Activated effector memory CD4-positive, alpha-beta T cell treated with anti-CD3 and anti-CD28 coated beads, Interleukin-2, amount 50 U/mL, for 16 hours (primary cell): ENCODE measurements around the gene HMCN1.

Experiments used
- DNase-seq: peaks from one replicate; pipeline ENCODE4 v3.0.0-alpha.2; 2020

HMCN1 gene

GRCh38 chr1:185733818-185734735 is at the start of gene HMCN1:
TSS of gene HMCN1 (plus strand) at chr1:185734391. CDS start at chr1:185734780, 389 bp downstream.
- peak; percentile 64 for DNase-seq

- no peak for DNase-seq
Measured at GRCh38 chr1:185686821-185687778, 47.1 kb upstream of the HMCN1 start.

GRCh38 chr1:185690527-185690926 is 43.7 kb upstream of the HMCN1 start:
- DNase-seq = no peak

GRCh38 chr1:185693654-185694053 is 40.5 kb upstream of the HMCN1 start:
- no peak for DNase-seq

- DNase-seq = peak; percentile 64
Measured at GRCh38 chr1:185694081-185694480, 40.1 kb upstream of the HMCN1 start.

GRCh38 chr1:185695299-185695698 is 38.9 kb upstream of the HMCN1 start:
- DNase-seq = no peak

- DNase-seq = no peak
Measured at GRCh38 chr1:185696422-185697150, 37.6 kb upstream of the HMCN1 start.

GRCh38 chr1:185699874-185700273 is 34.3 kb upstream of the HMCN1 start:
- DNase-seq = no peak

- no peak for DNase-seq
Measured at GRCh38 chr1:185701650-185702049, 32.5 kb upstream of the HMCN1 start.

GRCh38 chr1:185704181-185704580 is 30.0 kb upstream of the HMCN1 start:
- DNase-seq = no peak

GRCh38 chr1:185716095-185716494 is 18.1 kb upstream of the HMCN1 start:
- DNase-seq = no peak

- no peak for DNase-seq
Measured at GRCh38 chr1:185719021-185719420, 15.2 kb upstream of the HMCN1 start.

GRCh38 chr1:185720633-185721272 is 13.4 kb upstream of the HMCN1 start:
- no peak for DNase-seq

- no peak for DNase-seq
Measured at GRCh38 chr1:185721553-185721952, 12.6 kb upstream of the HMCN1 start.

GRCh38 chr1:185722098-185722497 is 12.1 kb upstream of the HMCN1 start:
- no peak for DNase-seq

GRCh38 chr1:185727726-185728125 is 6.5 kb upstream of the HMCN1 start:
- no peak for DNase-seq

GRCh38 chr1:185731446-185731845 is 2.7 kb upstream of the HMCN1 start:
- no peak for DNase-seq

- DNase-seq = no peak
Measured at GRCh38 chr1:185732951-185733350, 1.2 kb upstream of the HMCN1 start.

- no peak for DNase-seq
Measured at GRCh38 chr1:185734929-185735700, 924 bp downstream of the HMCN1 start.

GRCh38 chr1:185735701-185736064 is 1.5 kb downstream of the HMCN1 start:
- no peak for DNase-seq

- DNase-seq = no peak
Measured at GRCh38 chr1:185739967-185740366, 5.8 kb downstream of the HMCN1 start.

- DNase-seq = no peak
Measured at GRCh38 chr1:185741551-185741950, 7.4 kb downstream of the HMCN1 start.
